Fibroblast of lung (primary cell): ENCODE results near the gene CHAMP1.

Experiments used
- EZH2 ChIP-seq: IDR thresholded peaks from 2 replicates; pipeline ENCODE4 v1.5.1; 2012; ENCODE audit warnings: low read length, control low read depth, mild to moderate bottlenecking; ENCODE audit errors: missing control alignments
- TF ChIP-seq, protein P1 (sequence below), 2 donors: IDR thresholded peaks in 1 of 2; conservative IDR thresholded peaks in 1 of 2; 1 replicate in 1 of 2; 2 replicates in 1 of 2; pipeline ENCODE4 v1.5.1; 2011 to 2012; ENCODE audit warnings: low read length in 2 of 2, control low read depth in 1 of 2, inconsistent platforms in 1 of 2, low read depth in 1 of 2, mild to moderate bottlenecking in 1 of 2

DNA sequence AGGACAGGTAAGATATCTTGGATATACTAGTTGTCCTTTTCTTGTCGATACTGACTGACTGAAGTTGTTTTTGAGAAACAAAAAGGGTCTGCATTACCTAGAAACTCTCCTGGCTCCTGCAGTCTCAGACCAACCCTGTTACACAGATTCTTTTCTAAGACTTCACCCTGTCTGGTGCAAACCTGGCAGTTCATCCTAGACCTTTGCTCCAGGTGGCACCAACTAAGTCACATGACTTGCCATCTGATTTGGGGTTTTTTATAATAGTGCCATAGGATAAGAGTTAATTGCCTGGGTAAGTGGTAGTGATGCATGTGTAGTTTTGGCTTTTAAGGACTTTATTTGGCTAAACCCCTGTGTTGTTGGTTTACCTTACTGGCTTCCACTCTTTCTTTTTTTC, 14.3 kb downstream of the CHAMP1 start:
- TF ChIP-seq, protein P1, sequence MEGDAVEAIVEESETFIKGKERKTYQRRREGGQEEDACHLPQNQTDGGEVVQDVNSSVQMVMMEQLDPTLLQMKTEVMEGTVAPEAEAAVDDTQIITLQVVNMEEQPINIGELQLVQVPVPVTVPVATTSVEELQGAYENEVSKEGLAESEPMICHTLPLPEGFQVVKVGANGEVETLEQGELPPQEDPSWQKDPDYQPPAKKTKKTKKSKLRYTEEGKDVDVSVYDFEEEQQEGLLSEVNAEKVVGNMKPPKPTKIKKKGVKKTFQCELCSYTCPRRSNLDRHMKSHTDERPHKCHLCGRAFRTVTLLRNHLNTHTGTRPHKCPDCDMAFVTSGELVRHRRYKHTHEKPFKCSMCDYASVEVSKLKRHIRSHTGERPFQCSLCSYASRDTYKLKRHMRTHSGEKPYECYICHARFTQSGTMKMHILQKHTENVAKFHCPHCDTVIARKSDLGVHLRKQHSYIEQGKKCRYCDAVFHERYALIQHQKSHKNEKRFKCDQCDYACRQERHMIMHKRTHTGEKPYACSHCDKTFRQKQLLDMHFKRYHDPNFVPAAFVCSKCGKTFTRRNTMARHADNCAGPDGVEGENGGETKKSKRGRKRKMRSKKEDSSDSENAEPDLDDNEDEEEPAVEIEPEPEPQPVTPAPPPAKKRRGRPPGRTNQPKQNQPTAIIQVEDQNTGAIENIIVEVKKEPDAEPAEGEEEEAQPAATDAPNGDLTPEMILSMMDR (conservative IDR thresholded peaks at IDR 0.05 in 1 of 2, IDR thresholded peaks at IDR 0.05 in 1 of 2; ENCODE audit: low read depth in 1 of 2, low read length in 2 of 2) = no peak
- TF ChIP-seq EZH2 = no peak
